OCI-LY7 (cell line): Measurements from ENCODE around the gene EML2. TPM values are rescaled to one million over a fixed set of nuclear protein-coding genes. Genes with fewer than 3 reads are reported as not detected.
A peak's percentile ranks its signal among the peaks of the same experiment; 100 is the strongest.

Experiments
- BruUV-seq: library from RNA; stranded (reverse); fragments of 400-500 nt; replicated peaks from 2 replicates; lab custom pipeline; 2021; lab: Mats Ljungman, UMichigan
- CTCF ChIA-PET: fragments of 300-600 bp; sonication (Branson Sonifier 250); formaldehyde crosslinking; loops from one replicate; lab custom pipeline; 2022; ENCODE audit warnings: antibody characterized with exemption; ENCODE audit not compliant: unreplicated experiment; lab: Charles Lee
- POLR2A ChIA-PET: fragments of 300-600 bp; sonication (Branson Sonifier 250); formaldehyde crosslinking; loops from one replicate; lab custom pipeline; 2022; ENCODE audit warnings: antibody characterized with exemption; lab: Charles Lee
- DNase-seq: peaks from one replicate; pipeline ENCODE4 v3.0.0-alpha.2; 2015; ENCODE audit warnings: low spot score
- H2AFZ ChIP-seq: fragments of 200-600 bp; sonication (generic), shearing (Covaris generic); 2 replicates; pipeline ENCODE4 v1.6.1; 2014; ENCODE audit warnings: mild to moderate bottlenecking, antibody characterized with exemption, low read length, moderate library complexity
- H3K27ac ChIP-seq: fragments of 200-600 bp; sonication (generic); 2 replicates; pipeline ENCODE4 v1.5.1; 2014; ENCODE audit warnings: mixed run types, low read depth, mild to moderate bottlenecking, moderate library complexity, low read length, inconsistent platforms; ENCODE audit not compliant: poor library complexity, severe bottlenecking
- H3K36me3 ChIP-seq: fragments of 200-600 bp; sonication (generic); 2 replicates; pipeline ENCODE4 v1.6.1; 2014; ENCODE audit warnings: mild to moderate bottlenecking, antibody characterized with exemption, low read length, moderate library complexity, mixed read lengths; ENCODE audit not compliant: insufficient read depth
- H3K4me1 ChIP-seq: fragments of 200-600 bp; sonication (generic); 2 replicates; pipeline ENCODE4 v1.5.1; 2014; ENCODE audit warnings: mild to moderate bottlenecking, low read length; ENCODE audit not compliant: insufficient read depth, poor library complexity, severe bottlenecking
- H3K4me2 ChIP-seq: fragments of 200-600 bp; sonication (generic); 2 replicates; pipeline ENCODE4 v1.6.1; 2014; ENCODE audit warnings: mild to moderate bottlenecking, low read length
- H3K4me3 ChIP-seq: fragments of 200-600 bp; sonication (generic); 2 replicates; pipeline ENCODE4 v1.5.1; 2014; ENCODE audit warnings: mild to moderate bottlenecking, low read depth, low read length; ENCODE audit not compliant: poor library complexity, severe bottlenecking
- H3K79me2 ChIP-seq: fragments of 200-600 bp; sonication (generic); 2 replicates; pipeline ENCODE4 v1.6.1; 2016; ENCODE audit warnings: low read depth, mild to moderate bottlenecking, low read length, moderate library complexity, mixed read lengths; ENCODE audit not compliant: insufficient read depth
- H3K9me2 ChIP-seq: fragments of 200-600 bp; sonication (generic); 2 replicates; pipeline ENCODE4 v1.6.1; 2016; ENCODE audit warnings: mild to moderate bottlenecking, low read length, mixed read lengths; ENCODE audit not compliant: insufficient read depth
- H3K9me3 ChIP-seq: fragments of 200-600 bp; sonication (generic); 2 replicates; pipeline ENCODE4 v1.6.1; 2014; ENCODE audit warnings: mild to moderate bottlenecking, mixed run types, low read length, mixed read lengths
- H4K20me1 ChIP-seq: fragments of 200-600 bp; sonication (generic); 2 replicates; pipeline ENCODE4 v1.6.1; 2014; ENCODE audit warnings: mild to moderate bottlenecking, antibody characterized with exemption, low read length, moderate library complexity, mixed read lengths; ENCODE audit not compliant: insufficient read depth
- CTCF ChIP-seq: fragments of 200-600 bp; sonication (generic); conservative IDR thresholded peaks from 2 replicates; pipeline ENCODE4 v1.5.1; 2014; ENCODE audit warnings: mild to moderate bottlenecking, antibody characterized with exemption, low read length, moderate library complexity, mixed read lengths
- EZH2phosphoT487 ChIP-seq: fragments of 200-600 bp; sonication (generic); IDR thresholded peaks from 2 replicates; pipeline ENCODE4 v1.6.1; 2018; ENCODE audit warnings: low read depth, borderline replicate concordance, mild to moderate bottlenecking, mixed run types, antibody characterized with exemption, low read length, moderate library complexity, mixed read lengths
- intact Hi-C: fragments of 100-400 bp; cut with micrococcal nuclease; formaldehyde crosslinking; loops from one replicate; pipeline ENCODE4 v1.10.0; 2022; ENCODE audit not compliant: unreplicated experiment
- total RNA-seq, 2 experiments: library from RNA; depleted of rRNA in 1 of 2; stranded (reverse); fragments of >200 nt in 1 of 2; shearing (Covaris generic) in 1 of 2; gene quantifications; 2 replicates each; pipeline ENCODE4 v1.2.3, GENCODE V29; 2014 to 2022

The EML2 gene
- total RNA-seq, 2 experiments from 2014 or later, result 26.1 to 47.5 TPM

GRCh38 chr19:45645631-45646344 is 6.6 kb upstream of the EML2 start:
- DNase-seq, result peak; percentile 94
- intact Hi-C loops, result loop anchor here (10.0 kb wide), 1 partner anchor 221 kb away; the partner anchor contains the start of gene ERCC1
- CTCF ChIA-PET, result interaction anchor here (0.5 to 0.9 kb wide), 5 partner anchors 19 to 330 kb away, joined by 3 to 4 read pairs (median 3); no protein-coding TSS in a partner anchor
- H2AFZ ChIP-seq, result peak overlapping the region; percentile 98
- POLR2A ChIA-PET, result interaction anchor here (0.5 to 1.0 kb wide), 5 partner anchors 16 to 58 kb away, joined by 3 to 8 read pairs (median 3); partner anchors contain the start of gene GIPR
- no peaks in the 10 kb centered on the region for H3K9me2 ChIP-seq
- peaks cover 36% of the 10 kb centered on the region for H3K4me1 ChIP-seq
- no peaks in the 10 kb centered on the region for H3K79me2 ChIP-seq
- no TSS peak for BruUV-seq
- H3K9me3 ChIP-seq, result no peaks in the 10 kb centered on the region
- TF ChIP-seq EZH2phosphoT487 (no peak), CTCF (no peak)
- H3K27ac ChIP-seq, result no peak overlapping the region
- H3K4me3 ChIP-seq, result peak overlapping the region; percentile 68
- H4K20me1 ChIP-seq, result no peaks in the 10 kb centered on the region
- H3K4me2 ChIP-seq, result peak overlapping the region; percentile 72
- H3K36me3 ChIP-seq, result no peaks in the 10 kb centered on the region

- Histone ChIP-seq H2AFZ (peak overlapping the region; percentile 98; the same call in 1 of the 2 replicates), H4K20me1 (no peaks in the 10 kb centered on the region), H3K36me3 (no peaks in the 10 kb centered on the region), H3K4me2 (peak overlapping the region; percentile 72), H3K79me2 (no peaks in the 10 kb centered on the region), H3K9me2 (no peaks in the 10 kb centered on the region), H3K4me3 (peak overlapping the region; percentile 68), H3K4me1 (peaks cover 40% of the 10 kb centered on the region), H3K9me3 (no peaks in the 10 kb centered on the region), H3K27ac (no peak overlapping the region)
- TF ChIP-seq CTCF, result no peak
- TF ChIP-seq EZH2phosphoT487, result no peak
- CTCF ChIA-PET, result interaction anchor here (0.5 kb wide), 2 partner anchors 47 to 166 kb away, joined by 3 read pairs; no protein-coding TSS in a partner anchor
- POLR2A ChIA-PET, result interaction anchor here (0.5 to 1.0 kb wide), 5 partner anchors 16 to 645 kb away, joined by 3 to 8 read pairs (median 3); partner anchors contain the start of gene GIPR
- no peak for DNase-seq
- BruUV-seq, result no TSS peak
- intact Hi-C loops, result loop anchor here (10.0 kb wide), 1 partner anchor 220 kb away; the partner anchor contains the start of gene ERCC1
These were observed 6.0 kb upstream of the EML2 start for GRCh38 chr19:45645068-45645630.
